NCI-H526 treated with DMSO at 0.1 percent for 48 hours (cell line): ENCODE measurements around the gene PBRM1.
"Not testable (repeated sequence)": the region's sequence is repeated elsewhere in the genome, so short reads cannot be mapped to it uniquely, and the experiment has no call there.

ENCODE experiments used
- DNase-seq: peaks from one replicate; lab custom pipeline; 2025; lab: John Stamatoyannopoulos, UW

Gene PBRM1

DNA sequence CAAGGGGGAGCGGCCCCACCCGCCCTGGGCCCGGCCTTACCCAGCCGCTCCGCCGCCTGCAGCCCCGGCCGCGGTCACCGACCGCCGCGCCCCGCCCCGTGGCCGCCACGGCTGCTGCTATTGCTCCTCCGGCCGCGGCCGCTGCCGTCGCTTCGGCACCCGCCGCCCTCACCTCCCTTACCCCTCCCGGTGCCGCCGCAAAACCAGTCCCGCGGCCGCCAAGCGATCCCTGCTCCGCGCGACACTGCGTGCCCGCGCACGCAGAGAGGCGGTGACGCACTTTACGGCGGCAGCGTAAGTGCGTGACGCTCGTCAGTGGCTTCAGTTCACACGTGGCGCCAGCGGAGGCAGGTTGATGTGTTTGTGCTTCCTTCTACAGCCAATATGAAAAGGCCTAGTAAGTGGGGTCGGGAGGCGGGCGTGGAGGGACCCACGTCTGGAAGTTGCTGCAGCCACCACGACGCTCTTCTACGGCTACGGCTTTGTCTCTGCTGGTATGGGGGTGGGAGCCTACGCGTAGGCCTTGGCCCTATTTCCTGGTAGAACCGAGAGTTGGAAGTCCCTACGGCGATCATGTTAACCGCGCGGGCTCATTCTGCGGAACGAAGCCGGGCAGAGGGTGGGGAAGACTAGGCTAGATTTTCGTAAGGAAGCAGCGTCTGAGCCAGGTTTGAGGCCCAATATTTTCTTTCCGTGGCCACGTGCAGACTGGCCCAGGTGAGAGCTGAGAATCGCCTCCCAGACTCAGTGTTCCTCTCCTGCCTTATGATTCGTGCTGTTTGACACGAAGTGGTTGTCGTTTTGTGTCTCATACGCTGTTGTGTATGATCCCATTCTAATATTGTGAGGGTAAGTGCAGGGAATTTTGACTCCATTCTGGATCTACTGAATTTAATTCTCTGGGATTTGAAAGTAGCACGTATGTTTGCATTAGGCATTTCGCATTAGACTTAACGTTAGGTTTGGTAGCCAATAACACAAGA, at the start of gene PBRM1, which contains the start of gene GNL3:
TSS of gene PBRM1 (minus strand) at position 205 of the 983 bp plus-strand sequence.
TSS of gene GNL3 (plus strand) at position 324 of the 983 bp plus-strand sequence. CDS start at position 385, 61 bp downstream.
- peak; percentile 84 for DNase-seq

DNA sequence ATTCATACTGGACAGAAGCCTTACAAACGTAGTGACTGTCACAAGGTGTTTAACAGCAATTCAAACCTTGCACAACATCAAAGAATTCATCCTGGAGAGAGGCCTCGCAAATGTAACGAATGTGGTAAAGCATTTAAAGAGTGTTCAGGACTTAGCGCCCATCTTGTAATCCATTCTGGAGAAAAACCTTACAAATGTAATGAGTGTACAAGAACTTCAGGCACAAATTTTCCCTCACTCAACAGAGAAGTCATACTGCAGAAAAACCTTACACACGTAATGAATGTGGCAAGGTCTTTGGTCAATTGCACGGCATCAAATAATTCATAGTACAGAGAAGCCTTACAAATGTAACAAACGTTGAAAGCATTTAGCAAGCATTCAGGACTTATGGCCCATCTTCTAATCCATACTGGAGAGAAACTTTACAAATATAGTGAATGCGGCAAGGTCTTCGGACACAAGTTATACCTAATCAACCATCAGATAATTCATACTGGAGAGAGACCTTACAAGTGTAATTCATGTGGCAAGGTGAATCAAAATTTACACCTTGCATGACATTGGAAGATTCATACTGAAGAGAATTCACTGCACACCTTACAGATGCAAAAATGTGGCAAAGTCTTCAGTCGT, 47.7 kb upstream of the PBRM1 start:
- no peak for DNase-seq

- DNase-seq: no peak
Observed at GRCh38 chr3:52731590-52731989, 45.9 kb upstream of the PBRM1 start.

DNA sequence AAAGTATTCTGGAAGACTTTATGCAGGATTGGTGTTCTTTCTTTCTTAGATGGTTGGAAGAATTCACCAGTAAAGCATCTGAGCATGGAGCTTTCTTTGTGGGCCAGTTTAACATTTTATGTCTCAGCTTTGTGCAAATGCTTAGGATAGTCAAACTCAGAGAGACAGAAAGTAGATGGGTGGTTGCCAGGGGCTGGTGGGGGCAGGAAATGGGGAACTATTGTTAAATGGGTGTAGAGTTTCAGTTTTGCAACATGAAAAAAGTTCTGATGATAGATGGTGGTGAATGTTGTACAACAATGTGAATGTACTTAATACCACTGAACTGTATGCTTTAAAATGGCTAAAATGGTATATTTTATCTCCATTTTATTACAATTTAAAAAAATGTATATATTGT, 45.0 kb upstream of the PBRM1 start:
- no peak for DNase-seq

- not testable (repeated sequence) for DNase-seq
Observed at GRCh38 chr3:52728753-52729152, 43.0 kb upstream of the PBRM1 start.

GRCh38 chr3:52724511-52724910, 38.8 kb upstream of the PBRM1 start:
- no peak for DNase-seq

DNA sequence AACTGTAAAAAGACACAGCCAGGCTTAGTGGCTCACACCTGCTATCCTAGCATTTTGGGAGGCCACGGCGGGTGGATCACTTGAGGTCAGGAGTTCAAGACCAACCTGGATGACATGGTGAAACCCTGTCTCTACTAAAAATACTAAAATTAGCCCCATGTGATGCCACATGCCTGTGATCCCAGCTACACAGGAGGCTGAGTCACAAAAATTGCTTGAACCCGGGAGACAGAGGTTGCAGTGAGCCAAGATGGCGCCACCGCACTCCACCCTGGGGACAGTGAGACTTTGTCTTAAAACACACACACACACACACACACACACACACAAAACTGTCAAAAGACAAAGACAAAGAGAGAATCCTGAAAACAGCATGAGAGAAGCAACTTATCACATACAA, 38.2 kb upstream of the PBRM1 start:
- no peak for DNase-seq

DNA sequence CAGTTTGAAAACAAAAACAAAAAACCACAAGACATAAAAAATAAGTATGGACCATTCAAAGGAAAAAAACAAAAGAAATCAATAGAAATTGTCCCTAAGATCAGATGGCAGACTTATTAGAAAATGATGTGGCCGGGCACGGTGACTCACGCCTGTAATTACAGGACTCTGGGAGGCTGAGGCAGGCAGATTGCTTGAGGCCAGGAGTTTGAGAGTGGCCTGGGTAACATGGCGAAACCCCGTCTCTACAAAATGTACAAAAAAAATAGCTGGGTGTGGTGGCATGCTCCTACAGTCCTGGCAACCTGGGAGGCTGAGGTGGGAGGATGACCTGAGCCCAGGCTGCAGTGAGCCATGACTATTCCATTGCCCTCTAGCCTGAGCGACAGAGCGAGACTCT, 36.8 kb upstream of the PBRM1 start:
- DNase-seq: no peak

GRCh38 chr3:52721730-52722008, 36.0 kb upstream of the PBRM1 start:
- DNase-seq: no peak

- DNase-seq: no peak
Observed at GRCh38 chr3:52721002-52721729, 35.5 kb upstream of the PBRM1 start.

GRCh38 chr3:52719618-52720017, 33.9 kb upstream of the PBRM1 start:
- no peak for DNase-seq

DNA sequence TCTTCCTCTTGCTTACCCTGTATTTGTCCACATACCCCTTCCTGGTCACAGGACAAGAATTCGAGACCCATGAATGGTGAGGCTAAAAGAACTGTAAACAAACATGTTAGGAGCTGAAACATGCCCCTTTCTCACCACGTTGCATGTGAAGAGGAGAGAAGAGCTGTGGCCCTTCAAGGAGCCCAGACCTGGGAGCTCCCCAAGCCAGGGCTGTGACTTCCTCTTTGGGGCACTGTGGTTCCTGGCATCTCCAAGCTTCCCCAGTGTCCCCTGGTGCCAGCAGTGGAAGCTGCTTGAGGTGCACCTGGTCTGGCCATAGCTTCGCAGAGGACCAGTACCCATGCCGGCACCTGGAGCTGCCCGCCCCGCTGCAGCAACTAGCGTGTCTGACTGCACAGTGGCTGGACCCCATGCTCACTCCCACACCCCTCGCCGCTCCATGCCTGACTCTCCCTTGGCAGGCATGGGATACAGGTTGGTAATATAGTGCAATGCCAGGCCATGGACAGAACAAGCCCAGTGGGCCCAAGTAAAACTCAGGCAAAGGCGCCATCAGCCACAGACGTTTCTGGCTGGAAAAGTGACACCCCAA, 30.1 kb upstream of the PBRM1 start:
- no peak for DNase-seq

DNA sequence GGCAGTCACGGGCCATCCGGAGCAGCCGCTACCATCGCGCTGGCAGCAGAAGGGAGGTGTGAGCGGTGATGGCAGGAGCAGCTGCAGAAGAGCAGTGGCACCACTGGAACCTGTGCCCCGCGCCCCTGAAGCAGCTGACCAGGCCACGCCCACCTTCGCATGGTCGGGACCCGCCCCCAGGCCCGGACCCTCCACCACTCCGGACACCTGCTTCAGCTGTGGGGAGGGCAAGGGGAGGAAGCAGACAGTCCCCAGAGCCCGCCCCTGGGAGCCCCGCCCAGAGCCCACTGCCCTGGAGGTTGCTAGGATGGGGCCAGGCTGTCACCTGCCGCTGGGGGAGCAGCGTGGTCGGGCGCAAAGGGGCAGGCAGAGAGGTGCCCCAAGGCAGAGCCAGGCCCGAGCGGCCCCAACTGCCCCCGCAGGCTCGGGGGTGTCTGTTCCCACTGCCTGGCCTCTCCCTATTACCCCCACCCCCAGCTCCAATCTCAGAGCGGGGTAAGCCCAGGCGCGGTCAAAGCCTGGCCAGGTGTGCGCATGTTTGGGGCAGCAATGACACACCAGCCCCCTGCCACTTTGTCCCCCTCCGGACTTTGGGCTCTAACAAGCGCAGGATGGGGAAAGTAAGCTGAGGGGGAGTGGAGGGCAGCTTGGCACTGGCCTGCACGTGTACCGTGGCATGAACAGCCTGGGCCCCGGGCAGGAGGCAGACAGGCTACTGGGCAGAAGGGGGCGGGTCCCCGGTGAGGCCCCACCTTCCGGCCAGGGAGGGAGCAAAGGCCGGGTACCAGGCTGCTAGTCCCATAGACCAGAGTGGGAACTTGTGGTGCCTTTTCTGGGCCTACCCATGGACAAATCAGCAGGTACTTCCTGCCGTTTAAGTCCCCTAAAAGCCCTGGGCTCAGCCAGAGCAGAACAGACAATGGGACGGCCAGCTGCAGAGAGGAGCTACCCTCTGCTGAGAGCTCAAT, 28.9 kb upstream of the PBRM1 start:
- no peak for DNase-seq

- DNase-seq: no peak
Observed at GRCh38 chr3:52712291-52713212, 26.8 kb upstream of the PBRM1 start.

DNA sequence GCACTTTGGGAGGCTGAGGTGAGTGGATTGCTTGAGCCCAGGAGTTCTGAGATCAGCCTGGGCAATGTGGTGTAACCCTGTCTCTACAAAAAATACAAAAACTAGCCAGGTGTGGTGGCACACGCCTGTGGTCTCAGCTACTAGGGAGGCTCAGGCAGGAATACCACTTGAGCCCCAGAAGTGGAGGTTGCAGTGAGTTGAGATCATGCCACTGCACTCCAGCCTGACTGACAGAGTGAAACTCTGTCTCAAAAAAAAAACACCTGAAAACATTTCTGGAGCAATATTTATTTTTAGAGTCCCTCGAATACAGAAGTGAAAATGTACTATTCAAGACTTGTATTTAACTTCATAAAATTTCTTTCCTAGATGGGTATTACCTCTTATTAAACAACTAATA, 24.8 kb upstream of the PBRM1 start:
- DNase-seq: no peak

DNA sequence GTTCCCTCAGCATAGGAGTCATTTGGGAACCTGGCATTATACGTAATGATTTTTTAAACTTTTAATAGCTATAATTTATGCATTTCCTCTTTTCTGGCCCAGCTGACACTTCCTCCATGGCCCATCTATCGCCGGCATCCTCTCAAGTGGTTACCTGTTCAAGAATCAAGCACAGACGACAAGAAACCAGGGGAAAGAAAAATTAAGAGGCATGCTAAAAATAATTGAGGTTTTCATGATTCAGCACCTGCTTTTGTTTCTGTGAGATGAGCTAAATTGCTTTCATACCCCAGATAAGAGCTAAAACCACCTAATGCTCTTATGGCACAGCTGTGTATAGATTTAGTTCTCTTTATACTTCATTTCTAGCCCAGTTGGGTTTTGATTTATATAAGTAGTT, 21.9 kb upstream of the PBRM1 start:
- no peak for DNase-seq

- DNase-seq: peak; percentile 78
Observed at GRCh38 chr3:52705688-52706686, 20.3 kb upstream of the PBRM1 start, which contains the start of the genes GLT8D1 and SPCS1. Gene GLT8D1, minus strand, starts transcription at chr3:52705791. Its CDS starts 5,331 bp downstream, at chr3:52700460. Gene SPCS1, plus strand, starts transcription at chr3:52706106. Its CDS starts 141 bp downstream, at chr3:52706247.

DNA sequence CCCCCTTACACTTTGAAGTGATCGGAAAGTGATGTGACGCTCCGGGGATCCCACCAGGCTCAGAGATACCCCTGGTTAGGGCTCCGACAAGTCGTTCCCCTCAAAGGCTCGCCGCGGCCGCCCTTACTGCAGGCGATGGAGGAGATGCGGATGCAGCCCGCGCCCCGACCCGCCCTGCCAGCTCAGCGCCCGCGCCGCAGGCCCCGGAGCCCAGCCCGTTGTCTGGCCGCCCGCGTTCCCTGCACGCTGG, 19.6 kb upstream of the PBRM1 start:
- no peak for DNase-seq
